ENCODE results near the gene DENND2D.

Gene DENND2D

DNA sequence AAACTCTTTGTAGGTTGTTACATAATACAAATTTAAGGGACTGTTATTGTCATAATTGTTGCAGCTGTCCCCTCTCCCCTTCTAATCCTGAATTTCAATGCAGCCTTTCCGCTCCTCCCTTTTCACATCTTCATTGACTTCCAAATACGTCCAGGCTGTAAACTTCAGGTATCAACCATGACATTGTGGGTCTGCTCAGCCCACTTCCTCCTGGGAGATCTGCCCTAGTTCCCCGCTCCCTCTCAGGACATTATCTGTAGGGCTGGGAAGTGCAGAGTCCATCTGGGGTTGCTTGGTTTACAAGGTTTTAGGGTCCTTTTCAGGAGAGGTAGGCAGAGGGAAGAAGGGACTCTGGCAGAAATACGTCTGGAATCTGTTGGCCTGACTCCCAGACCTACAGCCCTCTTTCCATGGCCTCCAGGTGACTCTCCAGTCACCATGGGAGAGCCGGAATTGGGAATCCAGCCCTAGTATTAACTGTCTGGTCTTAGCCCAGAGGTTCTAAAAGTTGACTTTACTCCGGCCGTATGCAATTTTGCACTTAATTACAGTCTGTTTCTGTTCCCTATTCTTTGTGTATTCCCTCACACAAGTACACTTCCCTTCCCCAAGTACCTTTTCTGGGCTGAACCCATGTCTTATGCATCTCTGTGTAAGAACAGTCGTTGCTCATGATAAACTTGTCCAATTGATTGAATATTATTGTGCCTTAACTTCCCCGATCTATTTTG, 4.7 kb upstream of the DENND2D start:
- DNase-seq (ENCODE audit: low read depth): no peak
- H3K4me3 ChIP-seq (ENCODE audit: low read depth, low read length): no peak overlapping the region

DNA sequence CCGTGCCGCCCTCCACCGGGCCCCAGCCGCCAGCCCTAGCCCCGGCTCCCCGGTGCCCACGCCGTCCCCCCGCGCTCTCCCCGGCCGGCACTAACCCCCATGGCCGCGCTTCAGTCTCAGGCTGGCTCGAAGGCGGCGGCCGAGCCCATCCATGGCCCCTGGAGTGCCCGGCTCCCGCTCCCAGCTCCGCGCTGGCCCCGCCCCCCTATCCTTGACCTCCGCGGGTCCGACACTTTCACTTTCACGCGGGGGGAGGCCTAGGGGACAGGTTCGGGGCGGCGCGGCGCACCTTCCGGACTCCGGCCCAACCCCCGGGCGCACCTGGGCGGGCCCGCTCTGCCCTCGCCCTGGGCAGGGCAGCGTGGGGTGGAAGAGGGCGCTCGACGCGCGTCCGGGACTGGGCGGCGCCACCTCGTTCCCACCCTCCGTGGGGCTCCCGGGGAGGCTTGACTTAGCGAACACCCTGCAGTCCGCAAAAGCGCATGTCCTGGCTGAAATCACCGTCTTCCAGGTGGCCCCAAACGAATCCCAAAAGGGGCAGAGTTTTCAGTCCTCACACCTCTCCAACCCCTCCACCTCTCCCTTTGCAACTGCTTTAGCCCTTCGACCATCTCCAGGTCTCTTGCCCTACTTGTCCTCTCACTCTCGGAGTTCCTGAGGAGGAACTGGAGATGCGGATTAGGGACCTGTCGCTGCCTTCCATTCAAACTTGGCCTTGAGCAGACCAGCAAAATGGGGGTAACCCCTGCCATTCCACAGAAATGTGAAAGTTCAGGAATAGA, 3.9 kb upstream of the DENND2D start:
- DNase-seq (ENCODE audit: low read depth): no peak
- H3K4me3 ChIP-seq (ENCODE audit: low read depth, low read length): peak overlapping the region; percentile 54
- in situ Hi-C loops (cut with HindIII; ENCODE audit: low sequenced_read_pairs): loop anchor here (25.0 kb wide), 1 partner anchor 558 kb away; the partner anchor contains the start of gene DDX20
- TF ChIP-seq, protein P1, sequence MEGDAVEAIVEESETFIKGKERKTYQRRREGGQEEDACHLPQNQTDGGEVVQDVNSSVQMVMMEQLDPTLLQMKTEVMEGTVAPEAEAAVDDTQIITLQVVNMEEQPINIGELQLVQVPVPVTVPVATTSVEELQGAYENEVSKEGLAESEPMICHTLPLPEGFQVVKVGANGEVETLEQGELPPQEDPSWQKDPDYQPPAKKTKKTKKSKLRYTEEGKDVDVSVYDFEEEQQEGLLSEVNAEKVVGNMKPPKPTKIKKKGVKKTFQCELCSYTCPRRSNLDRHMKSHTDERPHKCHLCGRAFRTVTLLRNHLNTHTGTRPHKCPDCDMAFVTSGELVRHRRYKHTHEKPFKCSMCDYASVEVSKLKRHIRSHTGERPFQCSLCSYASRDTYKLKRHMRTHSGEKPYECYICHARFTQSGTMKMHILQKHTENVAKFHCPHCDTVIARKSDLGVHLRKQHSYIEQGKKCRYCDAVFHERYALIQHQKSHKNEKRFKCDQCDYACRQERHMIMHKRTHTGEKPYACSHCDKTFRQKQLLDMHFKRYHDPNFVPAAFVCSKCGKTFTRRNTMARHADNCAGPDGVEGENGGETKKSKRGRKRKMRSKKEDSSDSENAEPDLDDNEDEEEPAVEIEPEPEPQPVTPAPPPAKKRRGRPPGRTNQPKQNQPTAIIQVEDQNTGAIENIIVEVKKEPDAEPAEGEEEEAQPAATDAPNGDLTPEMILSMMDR (IDR thresholded peaks at IDR 0.05; ENCODE audit: low read depth, low read length, missing control alignments): no peak

More for the DNA sequence above, 4.7 kb upstream of the DENND2D start:
- TF ChIP-seq, protein P1 (IDR thresholded peaks at IDR 0.05; ENCODE audit: low read depth, low read length, missing control alignments): no peak
- in situ Hi-C loops (cut with HindIII; ENCODE audit: low sequenced_read_pairs): loop anchor here (25.0 kb wide), 1 partner anchor 557 kb away; the partner anchor contains the start of gene DDX20

GRCh38 chr1:111203681-111204200, 3.3 kb upstream of the DENND2D start:
- TF ChIP-seq, protein P1 (IDR thresholded peaks at IDR 0.05; ENCODE audit: low read depth, low read length, missing control alignments): no peak
- peak overlapping the region; percentile 54 for H3K4me3 ChIP-seq (ENCODE audit: low read depth, low read length)
- in situ Hi-C loops (cut with HindIII; ENCODE audit: low sequenced_read_pairs): loop anchor here (25.0 kb wide), 1 partner anchor 559 kb away; the partner anchor contains the start of gene DDX20
- DNase-seq (ENCODE audit: low read depth): no peak

DNA sequence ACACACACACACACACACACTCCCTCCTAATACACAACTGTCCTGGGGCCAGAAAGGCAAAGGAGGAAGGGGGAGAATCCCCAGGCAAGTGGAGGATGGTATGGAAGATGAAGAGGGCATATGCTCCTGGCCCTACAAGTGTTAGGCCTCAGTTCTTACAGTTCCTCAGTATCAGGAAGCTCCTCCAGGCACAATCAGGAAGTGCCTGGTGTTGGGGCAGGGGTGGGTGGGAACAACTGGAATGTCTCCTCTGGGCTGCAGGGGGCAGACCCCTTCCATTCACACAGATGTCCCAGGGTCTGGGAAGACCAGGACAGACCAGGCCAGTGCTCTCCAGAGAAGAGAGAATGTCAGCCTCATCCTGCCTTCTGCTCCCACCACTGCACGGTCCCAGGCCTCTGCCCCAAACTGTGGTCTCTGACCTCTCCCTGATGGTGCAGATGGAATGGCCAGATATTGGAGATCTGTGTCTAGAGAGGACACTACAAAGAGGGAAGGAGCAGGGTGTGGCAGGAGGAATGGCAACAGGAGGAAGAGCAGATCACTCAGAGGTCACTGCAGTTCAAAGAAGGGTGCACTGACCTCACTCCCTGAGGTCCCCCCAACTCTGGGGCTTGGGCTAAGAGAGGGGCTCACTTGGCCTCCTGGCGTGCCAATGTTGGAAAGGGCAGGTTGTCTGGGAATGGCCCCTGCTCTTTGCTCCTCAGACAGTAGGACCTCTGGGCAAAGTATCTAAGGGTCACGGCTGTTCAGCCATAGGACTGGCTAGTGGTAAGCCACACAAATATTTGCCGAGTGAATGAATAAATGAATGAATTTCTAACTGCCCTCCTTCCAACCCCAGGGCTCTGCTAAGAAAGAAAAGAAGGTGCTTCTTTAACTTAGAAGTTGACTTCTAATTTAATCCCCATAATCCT, 2.5 kb upstream of the DENND2D start:
- in situ Hi-C loops (cut with HindIII; ENCODE audit: low sequenced_read_pairs): loop anchor here (25.0 kb wide), 1 partner anchor 559 kb away; the partner anchor contains the start of gene DDX20
- peak overlapping the region; percentile 54 for H3K4me3 ChIP-seq (ENCODE audit: low read depth, low read length)
- DNase-seq (ENCODE audit: low read depth): no peak
- TF ChIP-seq, protein P1 (IDR thresholded peaks at IDR 0.05; ENCODE audit: low read depth, low read length, missing control alignments): no peak

GRCh38 chr1:111202366-111202706, 1.9 kb upstream of the DENND2D start:
- in situ Hi-C loops (cut with HindIII; ENCODE audit: low sequenced_read_pairs): loop anchor here (25.0 kb wide), 1 partner anchor 560 kb away; the partner anchor contains the start of gene DDX20
- TF ChIP-seq, protein P1 (IDR thresholded peaks at IDR 0.05; ENCODE audit: low read depth, low read length, missing control alignments): no peak
- H3K4me3 ChIP-seq (ENCODE audit: low read depth, low read length): no peak overlapping the region
- no peak for DNase-seq (ENCODE audit: low read depth)
